Breast epithelium (tissue), 3 donors: ENCODE measurements around the gene ZNF429.

Source experiments
- CTCF ChIP-seq, 3 donors: fragments of 450-650 bp; IDR thresholded peaks; one replicate each; pipeline ENCODE4 v1.5.1; 2016 to 2017; ENCODE audit warnings: antibody characterized with exemption in 3 of 3, mild to moderate bottlenecking in 3 of 3, moderate library complexity in 3 of 3
- POLR2A ChIP-seq: fragments of 450-650 bp; IDR thresholded peaks from one replicate; pipeline ENCODE4 v1.6.1; 2016; ENCODE audit warnings: antibody characterized with exemption, mild to moderate bottlenecking, moderate library complexity

- TF ChIP-seq CTCF (IDR thresholded peaks at IDR 0.05) = no peak
- TF ChIP-seq POLR2A = no peak
Measured at GRCh38 chr19:21569494-21569865, 64.1 kb downstream of the ZNF429 start.
